Caco-2 (cell line): ENCODE results near the gene RIF1. TPM values are rescaled to one million over a fixed set of nuclear protein-coding genes. Genes with fewer than 3 reads are reported as not detected.

Source experiments
- BruUV-seq: library from RNA; stranded (reverse); fragments of 400-500 nt; replicated peaks from 2 replicates; lab custom pipeline; 2021; lab: Mats Ljungman, UMichigan
- CTCF ChIA-PET: fragments of 300-600 bp; sonication (Branson Sonifier 250); formaldehyde crosslinking; loops from one replicate; lab custom pipeline; 2022; ENCODE audit warnings: antibody characterized with exemption; lab: Charles Lee
- POLR2A ChIA-PET: fragments of 300-600 bp; sonication (Branson Sonifier 250); formaldehyde crosslinking; loops from one replicate; lab custom pipeline; 2022; ENCODE audit warnings: antibody characterized with exemption; lab: Charles Lee
- DNase-seq, 2 experiments: peaks; one replicate each; pipeline versions ENCODE4 v3.0.0 to v3.0.0-alpha.2; 2020 to 2022
- H3K27me3 ChIP-seq: replicated peaks from 2 replicates; pipeline ENCODE4 v1.6.0; 2011; ENCODE audit warnings: low read length; ENCODE audit not compliant: control insufficient read depth, insufficient read depth
- H3K36me3 ChIP-seq: 2 replicates; pipeline ENCODE4 v1.5.1; 2011; ENCODE audit warnings: low read length; ENCODE audit not compliant: control insufficient read depth, insufficient read depth
- H3K4me1 ChIP-seq: fragments of 250-450 bp; sonication (Bioruptor Pico); 2 replicates; pipeline ENCODE4 v1.5.1; 2020; ENCODE audit warnings: mild to moderate bottlenecking
- H3K4me3 ChIP-seq: 2 replicates; pipeline ENCODE4 v1.5.1; 2011; ENCODE audit warnings: low read depth, mild to moderate bottlenecking, control low read depth, low read length
- H3K9me3 ChIP-seq: fragments of 250-450 bp; sonication (Bioruptor Pico); 2 replicates; pipeline ENCODE4 v1.5.1; 2020; ENCODE audit warnings: mild to moderate bottlenecking, moderate library complexity
- H3K27ac Mint-ChIP-seq: one replicate; pipeline ENCODE4 v1.8.0; 2022; ENCODE audit warnings: mixed read lengths; ENCODE audit not compliant: unreplicated experiment
- H3K27me3 Mint-ChIP-seq: one replicate; pipeline ENCODE4 v1.8.0; 2022; ENCODE audit warnings: mixed read lengths; ENCODE audit not compliant: insufficient read depth, unreplicated experiment
- H3K36me3 Mint-ChIP-seq: one replicate; pipeline ENCODE4 v1.8.0; 2022; ENCODE audit warnings: mild to moderate bottlenecking, mixed read lengths; ENCODE audit not compliant: insufficient read depth, unreplicated experiment
- H3K4me1 Mint-ChIP-seq: one replicate; pipeline ENCODE4 v1.8.0; 2022; ENCODE audit warnings: low read depth, mixed read lengths; ENCODE audit not compliant: unreplicated experiment
- H3K4me3 Mint-ChIP-seq: one replicate; pipeline ENCODE4 v1.8.0; 2022; ENCODE audit warnings: mild to moderate bottlenecking, moderate library complexity, mixed read lengths; ENCODE audit not compliant: unreplicated experiment
- H3K9me3 Mint-ChIP-seq: one replicate; pipeline ENCODE4 v1.8.0; 2022; ENCODE audit warnings: mixed read lengths; ENCODE audit not compliant: unreplicated experiment
- CTCF ChIP-seq, 2 experiments: fragments of 200-600 bp in 1 of 2; IDR thresholded peaks; 1 replicate in 1 of 2; 2 replicates in 1 of 2; pipeline versions ENCODE4 v1.5.1 to v1.8.0; 2011 to 2022; ENCODE audit warnings: antibody characterized with exemption in 1 of 2, control low read depth in 1 of 2, inconsistent platforms in 1 of 2, low read depth in 1 of 2, low read length in 1 of 2, mild to moderate bottlenecking in 1 of 2, moderate library complexity in 1 of 2; ENCODE audit not compliant: insufficient read depth in 1 of 2, severe bottlenecking in 1 of 2, unreplicated experiment in 1 of 2
- intact Hi-C: fragments of 100-400 bp; cut with micrococcal nuclease; formaldehyde crosslinking; loops from one replicate; pipeline ENCODE4 v1.10.0; 2022; ENCODE audit not compliant: unreplicated experiment
- total RNA-seq: library from RNA; stranded (reverse); gene quantifications from 2 replicates; pipeline ENCODE4 v1.2.3, GENCODE V29; 2022

RIF1 gene
- total RNA-seq, 1 experiment from 2014 or later = 63.9 TPM

DNA sequence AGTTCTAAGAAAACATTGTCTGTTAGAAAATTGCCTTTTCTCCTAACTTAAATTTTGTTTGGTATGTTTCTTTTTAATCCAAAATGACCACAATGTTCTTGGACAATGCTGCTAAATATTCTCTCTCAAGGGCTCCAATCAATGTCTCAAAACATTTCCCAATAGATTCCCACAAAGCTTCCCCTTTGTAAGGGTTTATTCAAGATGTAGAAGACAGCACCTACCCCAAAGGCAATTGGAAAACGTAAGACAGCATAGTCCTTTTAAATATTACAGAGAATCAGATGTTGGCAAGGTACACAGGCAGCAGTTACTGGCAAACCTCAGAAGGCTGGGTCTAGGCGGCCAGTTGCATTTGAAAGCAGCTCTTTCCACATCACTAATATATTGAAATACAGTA, 18.3 kb upstream of the RIF1 start:
- intact Hi-C loops = no loop called here
- Mint-ChIP-seq H3K27ac (no peak overlapping the region), H3K36me3 (no peaks in the 10 kb centered on the region), H3K9me3 (no peaks in the 10 kb centered on the region), H3K4me3 (no peak overlapping the region), H3K4me1 (no peaks in the 10 kb centered on the region), H3K27me3 (no peaks in the 10 kb centered on the region)
- CTCF ChIA-PET = no interaction called here
- Histone ChIP-seq H3K4me3 (no peak overlapping the region), H3K9me3 (no peaks in the 10 kb centered on the region), H3K27me3 (no peaks in the 10 kb centered on the region), H3K4me1 (no peaks in the 10 kb centered on the region), H3K36me3 (no peaks in the 10 kb centered on the region)
- POLR2A ChIA-PET = no interaction called here
- no peak for DNase-seq
- BruUV-seq = no TSS peak
- TF ChIP-seq CTCF (IDR thresholded peaks at IDR 0.05; ENCODE audit: insufficient read depth in 1 of 2, low read depth in 1 of 2, low read length in 1 of 2, severe bottlenecking in 1 of 2, unreplicated experiment in 1 of 2) = no peak

DNA sequence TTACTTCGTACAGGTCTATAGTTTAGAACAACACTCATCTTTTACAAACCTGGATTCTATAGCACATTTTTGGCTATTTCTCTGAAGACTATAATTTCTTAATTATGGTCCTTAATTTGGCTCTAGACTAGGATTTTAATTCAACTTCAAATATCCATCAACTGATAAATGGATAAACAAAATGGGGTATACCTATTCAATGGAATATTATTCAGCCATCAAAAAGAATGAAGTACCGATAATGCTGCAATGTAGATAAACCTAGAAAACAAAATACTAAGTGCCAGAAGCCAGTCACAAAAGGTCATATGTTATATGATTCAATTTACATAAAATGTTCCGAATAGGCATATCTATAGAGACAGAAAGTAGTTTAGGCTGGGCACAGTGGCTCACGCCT, 15.2 kb upstream of the RIF1 start:
- Histone ChIP-seq H3K36me3 (no peaks in the 10 kb centered on the region), H3K4me1 (no peaks in the 10 kb centered on the region), H3K27me3 (no peaks in the 10 kb centered on the region), H3K9me3 (no peaks in the 10 kb centered on the region), H3K4me3 (no peak overlapping the region)
- no peaks in the 10 kb centered on the region for H3K36me3 Mint-ChIP-seq
- BruUV-seq = no TSS peak
- ChIA-PET POLR2A (no interaction called here), CTCF (no interaction called here)
- no peaks in the 10 kb centered on the region for H3K4me1 Mint-ChIP-seq
- no peaks in the 10 kb centered on the region for H3K9me3 Mint-ChIP-seq
- TF ChIP-seq CTCF (IDR thresholded peaks at IDR 0.05; ENCODE audit: insufficient read depth in 1 of 2, low read depth in 1 of 2, low read length in 1 of 2, severe bottlenecking in 1 of 2, unreplicated experiment in 1 of 2) = no peak
- no peak overlapping the region for H3K4me3 Mint-ChIP-seq
- H3K27me3 Mint-ChIP-seq = no peaks in the 10 kb centered on the region
- H3K27ac Mint-ChIP-seq = no peak overlapping the region
- DNase-seq = no peak
- intact Hi-C loops = no loop called here

DNA sequence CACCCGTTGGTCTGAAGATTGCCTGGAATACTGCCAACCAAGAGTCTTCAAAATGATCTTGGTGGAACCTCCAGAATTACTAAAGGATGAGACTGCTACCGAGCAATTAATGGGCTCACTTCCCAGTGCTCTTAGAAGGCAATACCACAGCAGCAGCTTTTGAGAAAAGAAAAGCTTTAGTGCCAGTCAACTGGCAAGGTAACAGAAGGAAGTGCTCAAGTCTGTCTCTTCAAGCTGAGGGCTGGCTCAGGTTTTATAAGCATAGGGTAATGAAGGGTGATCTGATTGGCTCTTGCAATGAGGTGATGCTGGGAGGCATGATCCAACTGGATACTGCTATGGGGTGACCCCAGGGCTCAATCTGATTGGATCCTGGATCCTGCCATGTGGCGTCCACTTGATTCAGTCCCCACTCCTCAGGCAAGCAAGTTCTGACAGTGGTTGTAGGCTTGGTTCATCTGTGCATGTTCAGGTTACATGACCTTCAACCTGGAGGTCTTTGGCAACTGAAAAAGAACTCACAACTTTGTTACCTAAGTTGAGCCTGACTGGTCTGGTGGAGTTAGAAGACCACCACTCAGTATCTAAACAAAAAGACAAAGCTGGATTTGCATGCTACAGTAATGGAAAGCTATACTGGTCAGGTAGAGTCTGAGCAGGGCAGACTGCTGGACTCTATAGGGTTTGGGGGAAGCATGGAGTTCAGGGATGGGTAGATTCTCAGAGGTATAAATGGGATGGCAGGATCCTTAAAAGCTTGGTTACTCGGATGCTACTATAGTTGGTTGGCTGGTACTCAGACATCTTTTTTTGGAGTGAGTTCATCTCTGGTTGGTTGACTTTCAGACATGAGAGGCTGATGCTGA, 14.0 kb upstream of the RIF1 start:
- no peaks in the 10 kb centered on the region for H3K27me3 ChIP-seq
- Mint-ChIP-seq H3K9me3 (no peaks in the 10 kb centered on the region), H3K36me3 (no peaks in the 10 kb centered on the region), H3K4me1 (no peaks in the 10 kb centered on the region), H3K4me3 (no peak overlapping the region), H3K27ac (no peak overlapping the region), H3K27me3 (no peaks in the 10 kb centered on the region)
- ChIA-PET CTCF (no interaction called here), POLR2A (no interaction called here)
- TF ChIP-seq CTCF (IDR thresholded peaks at IDR 0.05; ENCODE audit: insufficient read depth in 1 of 2, low read depth in 1 of 2, low read length in 1 of 2, severe bottlenecking in 1 of 2, unreplicated experiment in 1 of 2) = no peak
- H3K4me1 ChIP-seq = no peaks in the 10 kb centered on the region
- H3K9me3 ChIP-seq = no peaks in the 10 kb centered on the region
- H3K4me3 ChIP-seq = no peak overlapping the region
- no peaks in the 10 kb centered on the region for H3K36me3 ChIP-seq
- no TSS peak for BruUV-seq
- intact Hi-C loops = no loop called here
- no peak for DNase-seq
